ENCODE results near the gene IFTAP. TPM values are rescaled to one million over a fixed set of nuclear protein-coding genes. Genes with fewer than 3 reads are reported as not detected.

The IFTAP gene
- total RNA-seq, 2 experiments from 2014 or later, result 2.3 to 3.6 TPM

DNA sequence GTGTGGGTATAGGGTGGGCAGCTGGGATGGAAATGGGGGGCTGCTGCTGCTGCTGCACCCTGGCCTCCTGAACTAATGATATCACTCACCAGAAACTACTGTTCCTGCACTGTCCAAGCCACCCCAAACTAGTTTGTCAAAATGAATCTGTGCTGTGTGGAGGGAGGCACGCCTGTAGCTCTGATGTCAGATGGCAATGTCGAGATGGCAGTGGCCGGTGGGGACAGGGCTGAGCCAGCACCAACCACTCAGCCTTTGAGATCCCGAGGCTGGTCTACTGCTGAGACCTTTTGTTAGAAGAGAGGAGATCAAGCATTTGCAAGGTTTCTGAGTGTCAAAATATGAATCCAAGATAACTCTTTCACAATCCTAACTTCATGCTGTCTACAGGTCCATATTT lies 25.2 kb upstream of the IFTAP start:
- CTCF ChIA-PET, result no interaction called here
- peaks cover 2% of the 10 kb centered on the region for H3K4me1 Mint-ChIP-seq (ENCODE audit: low read depth)
- ATAC-seq (no peak), DNase-seq (no peak)
- POLR2A ChIA-PET, result no interaction called here
- no peak overlapping the region for H3K4me3 Mint-ChIP-seq
- no peak overlapping the region for H3K27ac Mint-ChIP-seq
- TF ChIP-seq CTCF (IDR thresholded peaks at IDR 0.05), result no peak
- H3K36me3 Mint-ChIP-seq (ENCODE audit: low read depth), result no peaks in the 10 kb centered on the region
- peaks cover 47% of the 10 kb centered on the region for H3K27me3 Mint-ChIP-seq
- H3K9me3 Mint-ChIP-seq, result no peaks in the 10 kb centered on the region
- intact Hi-C loops (cut with micrococcal nuclease), result no loop called here

DNA sequence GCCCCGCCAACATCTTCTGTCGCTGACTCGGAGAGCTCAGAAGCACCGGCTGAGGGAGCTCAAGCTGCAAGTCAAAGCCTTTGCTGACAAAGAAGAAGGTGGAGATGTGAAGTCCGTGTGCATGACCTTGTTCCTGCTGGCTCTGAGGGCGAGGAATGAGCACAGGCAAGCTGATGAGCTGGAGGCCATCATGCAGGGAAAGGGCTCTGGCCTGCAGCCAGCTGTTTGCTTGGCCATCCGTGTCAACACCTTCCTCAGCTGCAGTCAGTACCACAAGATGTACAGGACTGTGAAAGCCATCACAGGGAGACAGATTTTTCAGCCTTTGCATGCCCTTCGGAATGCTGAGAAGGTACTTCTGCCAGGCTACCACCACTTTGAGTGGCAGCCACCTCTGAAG lies 19.8 kb upstream of the IFTAP start:
- Mint-ChIP-seq H3K4me3 (no peak overlapping the region), H3K4me1 (ENCODE audit: low read depth) (no peaks in the 10 kb centered on the region), H3K36me3 (ENCODE audit: low read depth) (no peaks in the 10 kb centered on the region), H3K27me3 (peaks cover 28% of the 10 kb centered on the region), H3K9me3 (no peaks in the 10 kb centered on the region), H3K27ac (no peak overlapping the region)
- TF ChIP-seq CTCF (IDR thresholded peaks at IDR 0.05), result no peak
- ChIA-PET POLR2A (interaction anchor here (1.7 kb wide), 1 partner anchor 10 kb away, joined by 5 read pairs; no protein-coding TSS in a partner anchor), CTCF (interaction anchor here (1.1 to 3.4 kb wide), 2 partner anchors 11 to 115 kb away, joined by 3 to 31 read pairs; no protein-coding TSS in a partner anchor)
- intact Hi-C loops (cut with micrococcal nuclease), result no loop called here
- no peak for DNase-seq
- no peak for ATAC-seq

- TF ChIP-seq CTCF (IDR thresholded peaks at IDR 0.05), result no peak
- no peaks in the 10 kb centered on the region for H3K36me3 Mint-ChIP-seq (ENCODE audit: low read depth)
- intact Hi-C loops (cut with micrococcal nuclease), result no loop called here
- CTCF ChIA-PET, result interaction anchor here (2.0 to 2.5 kb wide), 2 partner anchors 13 to 169 kb away, joined by 7 to 22 read pairs; no protein-coding TSS in a partner anchor
- no peak overlapping the region for H3K4me3 Mint-ChIP-seq
- H3K27me3 Mint-ChIP-seq, result peaks cover 18% of the 10 kb centered on the region
- no peak for DNase-seq
- POLR2A ChIA-PET, result no interaction called here
- ATAC-seq, result no peak
- no peaks in the 10 kb centered on the region for H3K4me1 Mint-ChIP-seq (ENCODE audit: low read depth)
- H3K9me3 Mint-ChIP-seq, result peaks cover 8% of the 10 kb centered on the region
- no peak overlapping the region for H3K27ac Mint-ChIP-seq
Observed at GRCh38 chr11:36577373-36577772, 16.9 kb upstream of the IFTAP start.

- no peaks in the 10 kb centered on the region for H3K4me1 Mint-ChIP-seq (ENCODE audit: low read depth)
- no peak for ATAC-seq
- CTCF ChIA-PET, result interaction anchor here (2.0 to 2.5 kb wide), 2 partner anchors 14 to 169 kb away, joined by 7 to 22 read pairs; no protein-coding TSS in a partner anchor
- TF ChIP-seq CTCF (IDR thresholded peaks at IDR 0.05), result no peak
- POLR2A ChIA-PET, result no interaction called here
- intact Hi-C loops (cut with micrococcal nuclease), result no loop called here
- H3K4me3 Mint-ChIP-seq, result no peak overlapping the region
- H3K27ac Mint-ChIP-seq, result no peak overlapping the region
- peaks cover 13% of the 10 kb centered on the region for H3K27me3 Mint-ChIP-seq
- H3K36me3 Mint-ChIP-seq (ENCODE audit: low read depth), result no peaks in the 10 kb centered on the region
- H3K9me3 Mint-ChIP-seq, result peaks cover 8% of the 10 kb centered on the region
- no peak for DNase-seq
Observed at GRCh38 chr11:36577859-36578258, 16.4 kb upstream of the IFTAP start.

DNA sequence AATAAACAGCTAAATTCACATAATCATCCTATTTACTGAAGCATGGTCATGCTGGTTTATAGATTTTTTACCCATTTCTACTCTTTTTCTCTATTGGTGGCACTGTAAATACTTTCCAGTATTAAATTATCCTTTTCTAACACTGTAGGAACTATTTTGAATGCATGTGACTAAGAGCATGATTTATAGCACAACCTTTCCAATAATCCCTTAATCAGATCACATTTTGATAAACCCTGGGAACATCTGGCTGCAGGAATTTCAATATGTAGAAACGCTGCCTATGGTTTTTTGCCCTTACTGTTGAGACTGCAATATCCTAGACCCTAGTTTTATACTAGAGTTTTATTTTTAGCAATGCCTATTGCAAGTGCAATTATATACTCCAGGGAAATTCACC lies 15.8 kb upstream of the IFTAP start:
- H3K36me3 Mint-ChIP-seq (ENCODE audit: low read depth), result no peaks in the 10 kb centered on the region
- H3K27ac Mint-ChIP-seq, result no peak overlapping the region
- intact Hi-C loops (cut with micrococcal nuclease), result no loop called here
- TF ChIP-seq CTCF (IDR thresholded peaks at IDR 0.05), result no peak
- peaks cover 8% of the 10 kb centered on the region for H3K9me3 Mint-ChIP-seq
- no peaks in the 10 kb centered on the region for H3K4me1 Mint-ChIP-seq (ENCODE audit: low read depth)
- peaks cover 13% of the 10 kb centered on the region for H3K27me3 Mint-ChIP-seq
- no peak overlapping the region for H3K4me3 Mint-ChIP-seq
- POLR2A ChIA-PET, result no interaction called here
- CTCF ChIA-PET, result interaction anchor here (2.0 kb wide), 1 partner anchor 168 kb away, joined by 7 read pairs; no protein-coding TSS in a partner anchor
- DNase-seq, result no peak
- ATAC-seq, result no peak

Measured in activated CD8-positive, alpha-beta T cell treated with anti-CD3 and anti-CD28 coated beads for 36 hours (primary cell).